Activated T-cell treated with anti-CD3 and anti-CD28 coated beads for 1 hour (primary cell): Measurements from ENCODE around the gene LMNTD1.
"Not testable (repeated sequence)": the region's sequence is repeated elsewhere in the genome, so short reads cannot be mapped to it uniquely, and the experiment has no call there.

Experiments
- DNase-seq: peaks from one replicate; pipeline ENCODE4 v3.0.0-alpha.2; 2020; ENCODE audit warnings: low read depth

Gene LMNTD1

GRCh38 chr12:25433024-25433423, 120.1 kb downstream of the LMNTD1 start:
- no peak for DNase-seq

GRCh38 chr12:25427337-25428249, 125.5 kb downstream of the LMNTD1 start:
- no peak for DNase-seq

GRCh38 chr12:25426821-25427220, 126.3 kb downstream of the LMNTD1 start:
- DNase-seq = not testable (repeated sequence)
